Mucosa of gallbladder (tissue), 1 donor: Measurements from ENCODE around the gene XIRP2. TPM values are rescaled to one million over a fixed set of nuclear protein-coding genes. Genes with fewer than 3 reads are reported as not detected.

ENCODE experiments used
- DNase-seq: peaks from one replicate; pipeline ENCODE4 v3.0.0-alpha.2; 2020; ENCODE audit warnings: low spot score
- total RNA-seq: library from RNA; stranded (reverse); gene quantifications from one replicate; pipeline ENCODE4 v1.2.1, GENCODE V29; 2021
- donor health status: DM: no; HTN: no; CAD: no.

The XIRP2 gene
- total RNA-seq, 1 donor from 2014 or later = 0.06 TPM

GRCh38 chr2:167134381-167135072, 246.2 kb downstream of the XIRP2 start:
- no peak for DNase-seq

GRCh38 chr2:167135706-167136105, 247.4 kb downstream of the XIRP2 start:
- no peak for DNase-seq

GRCh38 chr2:167136879-167137596, 248.8 kb downstream of the XIRP2 start:
- no peak for DNase-seq

GRCh38 chr2:167140330-167140729, 252.1 kb downstream of the XIRP2 start:
- DNase-seq = no peak

- DNase-seq = no peak
Measured at GRCh38 chr2:167140767-167141166, 252.5 kb downstream of the XIRP2 start.

- no peak for DNase-seq
Measured at GRCh38 chr2:167142554-167142953, 254.3 kb downstream of the XIRP2 start.

- no peak for DNase-seq
Measured at GRCh38 chr2:167144179-167144898, 256.1 kb downstream of the XIRP2 start.

GRCh38 chr2:167147271-167147941, 259.1 kb downstream of the XIRP2 start:
- DNase-seq = no peak

- DNase-seq = no peak
Measured at GRCh38 chr2:167151894-167152293, 263.6 kb downstream of the XIRP2 start.

GRCh38 chr2:167157523-167157922, 269.2 kb downstream of the XIRP2 start:
- DNase-seq = no peak

GRCh38 chr2:167177196-167177595, 288.9 kb downstream of the XIRP2 start:
- DNase-seq = no peak

GRCh38 chr2:167181134-167181533, 292.9 kb downstream of the XIRP2 start:
- DNase-seq = no peak

- no peak for DNase-seq
Measured at GRCh38 chr2:167181688-167182087, 293.4 kb downstream of the XIRP2 start.

GRCh38 chr2:167182403-167182802, 294.1 kb downstream of the XIRP2 start:
- no peak for DNase-seq

GRCh38 chr2:167183931-167184330, 295.7 kb downstream of the XIRP2 start:
- DNase-seq = no peak

GRCh38 chr2:167186465-167186864, 298.2 kb downstream of the XIRP2 start:
- DNase-seq = no peak

- DNase-seq = no peak
Measured at GRCh38 chr2:167187049-167187727, 298.9 kb downstream of the XIRP2 start.

- no peak for DNase-seq
Measured at GRCh38 chr2:167187978-167188967, 300.0 kb downstream of the XIRP2 start.

GRCh38 chr2:167190053-167190452, 301.8 kb downstream of the XIRP2 start:
- no peak for DNase-seq

GRCh38 chr2:167191588-167191987, 303.3 kb downstream of the XIRP2 start:
- DNase-seq = no peak
